ELF-1 (cell line): ENCODE measurements around the gene GREB1L.

Experiments
- DNase-seq: peaks from one replicate; pipeline ENCODE4 v3.0.0-alpha.2; 2016; ENCODE audit warnings: low read depth, low spot score

Gene GREB1L

GRCh38 chr18:21559195-21559594, 317.2 kb downstream of the GREB1L start:
- DNase-seq = no peak

GRCh38 chr18:21571772-21572171, 329.7 kb downstream of the GREB1L start:
- DNase-seq = no peak
